ENCODE results near the gene FAM163A.
"Not testable (repeated sequence)": the region's sequence is repeated elsewhere in the genome, so short reads cannot be mapped to it uniquely, and the experiment has no call there.

Gene FAM163A

DNA sequence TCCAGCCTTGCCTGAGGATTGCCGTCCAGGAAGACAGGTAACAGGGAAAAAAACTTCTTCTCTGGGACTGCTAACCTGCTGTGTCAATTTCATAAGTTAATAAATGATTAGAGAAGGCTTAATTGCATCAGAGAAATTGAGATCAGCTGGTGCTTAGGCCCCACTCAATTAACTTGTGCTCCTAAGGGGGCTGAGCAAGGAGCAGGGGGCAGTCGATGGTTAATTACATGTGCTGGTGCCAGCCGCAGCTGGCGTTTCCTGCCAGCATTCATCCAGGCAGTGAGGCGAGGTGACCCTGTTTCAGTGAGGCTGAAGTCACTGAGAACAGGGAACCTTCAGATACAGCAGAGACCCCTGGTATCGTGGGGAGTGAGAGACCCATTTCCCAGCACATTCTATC is 60.0 kb downstream of the FAM163A start:
- no peak for DNase-seq (ENCODE audit: low read depth in 1 of 2, low spot score in 1 of 2)
- no peak overlapping the region for H3K27ac ChIP-seq (replicated peaks)
- no peak overlapping the region for H3K4me3 ChIP-seq (replicated peaks; ENCODE audit: insufficient read depth, low read length)
- TF ChIP-seq GABPA (IDR thresholded peaks at IDR 0.05; ENCODE audit: low read depth) (no peak), POLR2AphosphoS5 (IDR thresholded peaks at IDR 0.05; ENCODE audit: low read depth) (no peak), SPI1 (IDR thresholded peaks at IDR 0.05; ENCODE audit: borderline replicate concordance, low read depth) (no peak)
- TF ChIP-seq, protein P1, sequence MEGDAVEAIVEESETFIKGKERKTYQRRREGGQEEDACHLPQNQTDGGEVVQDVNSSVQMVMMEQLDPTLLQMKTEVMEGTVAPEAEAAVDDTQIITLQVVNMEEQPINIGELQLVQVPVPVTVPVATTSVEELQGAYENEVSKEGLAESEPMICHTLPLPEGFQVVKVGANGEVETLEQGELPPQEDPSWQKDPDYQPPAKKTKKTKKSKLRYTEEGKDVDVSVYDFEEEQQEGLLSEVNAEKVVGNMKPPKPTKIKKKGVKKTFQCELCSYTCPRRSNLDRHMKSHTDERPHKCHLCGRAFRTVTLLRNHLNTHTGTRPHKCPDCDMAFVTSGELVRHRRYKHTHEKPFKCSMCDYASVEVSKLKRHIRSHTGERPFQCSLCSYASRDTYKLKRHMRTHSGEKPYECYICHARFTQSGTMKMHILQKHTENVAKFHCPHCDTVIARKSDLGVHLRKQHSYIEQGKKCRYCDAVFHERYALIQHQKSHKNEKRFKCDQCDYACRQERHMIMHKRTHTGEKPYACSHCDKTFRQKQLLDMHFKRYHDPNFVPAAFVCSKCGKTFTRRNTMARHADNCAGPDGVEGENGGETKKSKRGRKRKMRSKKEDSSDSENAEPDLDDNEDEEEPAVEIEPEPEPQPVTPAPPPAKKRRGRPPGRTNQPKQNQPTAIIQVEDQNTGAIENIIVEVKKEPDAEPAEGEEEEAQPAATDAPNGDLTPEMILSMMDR (IDR thresholded peaks at IDR 0.05; ENCODE audit: insufficient read depth, low read length) = no peak
- TF ChIP-seq, protein P2, sequence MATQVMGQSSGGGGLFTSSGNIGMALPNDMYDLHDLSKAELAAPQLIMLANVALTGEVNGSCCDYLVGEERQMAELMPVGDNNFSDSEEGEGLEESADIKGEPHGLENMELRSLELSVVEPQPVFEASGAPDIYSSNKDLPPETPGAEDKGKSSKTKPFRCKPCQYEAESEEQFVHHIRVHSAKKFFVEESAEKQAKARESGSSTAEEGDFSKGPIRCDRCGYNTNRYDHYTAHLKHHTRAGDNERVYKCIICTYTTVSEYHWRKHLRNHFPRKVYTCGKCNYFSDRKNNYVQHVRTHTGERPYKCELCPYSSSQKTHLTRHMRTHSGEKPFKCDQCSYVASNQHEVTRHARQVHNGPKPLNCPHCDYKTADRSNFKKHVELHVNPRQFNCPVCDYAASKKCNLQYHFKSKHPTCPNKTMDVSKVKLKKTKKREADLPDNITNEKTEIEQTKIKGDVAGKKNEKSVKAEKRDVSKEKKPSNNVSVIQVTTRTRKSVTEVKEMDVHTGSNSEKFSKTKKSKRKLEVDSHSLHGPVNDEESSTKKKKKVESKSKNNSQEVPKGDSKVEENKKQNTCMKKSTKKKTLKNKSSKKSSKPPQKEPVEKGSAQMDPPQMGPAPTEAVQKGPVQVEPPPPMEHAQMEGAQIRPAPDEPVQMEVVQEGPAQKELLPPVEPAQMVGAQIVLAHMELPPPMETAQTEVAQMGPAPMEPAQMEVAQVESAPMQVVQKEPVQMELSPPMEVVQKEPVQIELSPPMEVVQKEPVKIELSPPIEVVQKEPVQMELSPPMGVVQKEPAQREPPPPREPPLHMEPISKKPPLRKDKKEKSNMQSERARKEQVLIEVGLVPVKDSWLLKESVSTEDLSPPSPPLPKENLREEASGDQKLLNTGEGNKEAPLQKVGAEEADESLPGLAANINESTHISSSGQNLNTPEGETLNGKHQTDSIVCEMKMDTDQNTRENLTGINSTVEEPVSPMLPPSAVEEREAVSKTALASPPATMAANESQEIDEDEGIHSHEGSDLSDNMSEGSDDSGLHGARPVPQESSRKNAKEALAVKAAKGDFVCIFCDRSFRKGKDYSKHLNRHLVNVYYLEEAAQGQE (IDR thresholded peaks at IDR 0.05; ENCODE audit: insufficient replicate concordance, low read depth) = no peak
- H3K27me3 ChIP-seq (ENCODE audit: insufficient read depth, poor library complexity, severe bottlenecking) = no peaks in the 10 kb centered on the region

DNA sequence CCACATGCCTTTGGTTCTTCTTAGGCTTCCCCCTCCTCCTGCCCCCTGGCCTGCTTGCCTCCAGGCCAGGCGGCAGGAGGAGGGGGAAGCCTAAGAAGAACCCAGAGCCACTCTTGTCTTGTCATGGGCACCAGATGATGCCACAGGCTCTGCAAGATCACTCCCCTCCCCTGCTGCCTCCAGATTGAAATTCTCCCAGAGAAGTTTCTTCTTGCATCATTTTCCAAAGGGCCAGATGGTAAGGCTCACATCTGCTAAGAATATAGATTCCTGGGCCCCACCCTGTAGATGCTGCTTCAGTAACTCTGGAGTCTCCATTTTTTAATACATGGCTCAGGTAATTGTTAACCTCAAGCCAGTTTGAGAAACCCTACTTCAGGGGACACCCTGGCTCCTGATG is 60.8 kb downstream of the FAM163A start:
- no peaks in the 10 kb centered on the region for H3K27me3 ChIP-seq (ENCODE audit: insufficient read depth, poor library complexity, severe bottlenecking)
- no peak for DNase-seq (ENCODE audit: low read depth in 1 of 2, low spot score in 1 of 2)
- TF ChIP-seq, protein P2 (IDR thresholded peaks at IDR 0.05; ENCODE audit: insufficient replicate concordance, low read depth) = no peak
- TF ChIP-seq SPI1 (IDR thresholded peaks at IDR 0.05; ENCODE audit: borderline replicate concordance, low read depth) = no peak
- TF ChIP-seq POLR2AphosphoS5 (IDR thresholded peaks at IDR 0.05; ENCODE audit: low read depth) = no peak
- TF ChIP-seq, protein P1 (IDR thresholded peaks at IDR 0.05; ENCODE audit: insufficient read depth, low read length) = no peak
- TF ChIP-seq GABPA (IDR thresholded peaks at IDR 0.05; ENCODE audit: low read depth) = no peak
- H3K27ac ChIP-seq (replicated peaks) = no peak overlapping the region
- no peak overlapping the region for H3K4me3 ChIP-seq (replicated peaks; ENCODE audit: insufficient read depth, low read length)

DNA sequence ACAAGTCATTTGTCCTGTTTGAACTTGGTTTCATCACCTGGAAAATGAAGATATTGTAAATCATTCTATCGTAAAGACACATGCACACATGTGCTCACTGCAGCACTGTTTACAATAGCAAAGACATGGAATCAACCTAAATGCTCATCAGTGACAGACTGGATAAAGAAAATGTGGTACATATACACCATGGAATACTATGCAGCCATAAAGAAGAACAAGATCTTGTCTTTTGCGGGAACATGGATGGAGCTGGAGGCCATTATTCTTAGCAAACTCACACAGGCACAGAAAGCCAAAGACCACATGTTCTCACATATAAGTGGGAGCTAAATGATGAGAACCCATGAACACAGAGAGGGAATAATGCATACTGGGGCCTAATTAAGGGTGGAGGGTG is 61.3 kb downstream of the FAM163A start:
- DNase-seq (ENCODE audit: low read depth in 1 of 2, low spot score in 1 of 2); H3K27me3 ChIP-seq (ENCODE audit: insufficient read depth, poor library complexity, severe bottlenecking); H3K4me3 ChIP-seq (replicated peaks; ENCODE audit: insufficient read depth, low read length); H3K27ac ChIP-seq (replicated peaks): not testable (repeated sequence)

DNA sequence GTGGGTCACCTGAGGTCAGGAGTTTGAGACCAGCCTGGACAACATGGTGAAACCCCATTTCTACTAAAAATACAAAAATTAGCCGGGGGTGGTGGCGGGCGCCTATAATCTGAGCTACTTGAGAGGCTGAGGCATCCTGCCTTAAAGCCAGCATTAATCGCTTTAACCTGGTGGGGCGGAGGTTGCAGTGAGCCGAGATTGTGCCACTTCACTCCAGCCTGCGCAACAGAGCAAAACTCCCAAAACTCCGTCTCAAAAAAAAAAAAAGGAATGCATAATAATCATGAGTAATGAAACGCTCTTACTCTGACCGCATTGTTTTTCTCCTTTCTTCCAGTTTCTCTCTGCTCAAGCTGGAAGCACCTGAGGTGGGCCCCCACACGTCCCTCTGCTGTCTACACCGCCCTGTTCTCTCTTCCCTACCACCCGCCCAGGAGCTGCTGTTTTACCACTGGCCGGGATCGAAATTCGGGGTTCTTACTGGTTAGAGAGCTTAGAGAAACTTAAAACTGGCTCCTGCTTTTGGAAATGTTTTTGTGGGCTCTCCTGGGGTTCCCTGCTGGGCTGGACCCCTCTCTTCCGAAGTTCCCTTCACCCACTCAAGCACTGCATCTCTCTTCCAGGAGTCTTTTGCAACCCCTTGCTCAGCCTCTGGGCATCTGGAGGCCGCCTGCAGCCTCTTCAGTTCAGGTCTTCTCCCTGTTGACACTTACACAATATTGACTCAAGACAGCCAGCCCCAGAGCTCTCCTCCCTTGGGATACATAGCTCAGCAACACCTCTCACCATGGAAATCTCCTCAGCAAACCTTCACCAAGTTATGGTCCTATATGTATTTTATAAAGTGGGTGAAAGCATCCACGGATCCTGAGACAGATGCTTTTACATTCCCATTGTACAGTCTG is 62.5 kb downstream of the FAM163A start:
- Histone ChIP-seq H3K27me3 (ENCODE audit: insufficient read depth, poor library complexity, severe bottlenecking) (no peaks in the 10 kb centered on the region), H3K4me3 (replicated peaks; ENCODE audit: insufficient read depth, low read length) (no peak overlapping the region), H3K27ac (replicated peaks) (no peak overlapping the region)
- DNase-seq (ENCODE audit: low read depth in 1 of 2, low spot score in 1 of 2) = no peak
- no peak for TF ChIP-seq GABPA (IDR thresholded peaks at IDR 0.05; ENCODE audit: low read depth)
- TF ChIP-seq, protein P1 (IDR thresholded peaks at IDR 0.05; ENCODE audit: insufficient read depth, low read length) = no peak
- TF ChIP-seq, protein P2 (IDR thresholded peaks at IDR 0.05; ENCODE audit: insufficient replicate concordance, low read depth) = no peak
- TF ChIP-seq POLR2AphosphoS5 (IDR thresholded peaks at IDR 0.05; ENCODE audit: low read depth) = no peak
- no peak for TF ChIP-seq SPI1 (IDR thresholded peaks at IDR 0.05; ENCODE audit: borderline replicate concordance, low read depth)
